ENCODE results near the gene SUPT4H1.

Gene SUPT4H1

DNA sequence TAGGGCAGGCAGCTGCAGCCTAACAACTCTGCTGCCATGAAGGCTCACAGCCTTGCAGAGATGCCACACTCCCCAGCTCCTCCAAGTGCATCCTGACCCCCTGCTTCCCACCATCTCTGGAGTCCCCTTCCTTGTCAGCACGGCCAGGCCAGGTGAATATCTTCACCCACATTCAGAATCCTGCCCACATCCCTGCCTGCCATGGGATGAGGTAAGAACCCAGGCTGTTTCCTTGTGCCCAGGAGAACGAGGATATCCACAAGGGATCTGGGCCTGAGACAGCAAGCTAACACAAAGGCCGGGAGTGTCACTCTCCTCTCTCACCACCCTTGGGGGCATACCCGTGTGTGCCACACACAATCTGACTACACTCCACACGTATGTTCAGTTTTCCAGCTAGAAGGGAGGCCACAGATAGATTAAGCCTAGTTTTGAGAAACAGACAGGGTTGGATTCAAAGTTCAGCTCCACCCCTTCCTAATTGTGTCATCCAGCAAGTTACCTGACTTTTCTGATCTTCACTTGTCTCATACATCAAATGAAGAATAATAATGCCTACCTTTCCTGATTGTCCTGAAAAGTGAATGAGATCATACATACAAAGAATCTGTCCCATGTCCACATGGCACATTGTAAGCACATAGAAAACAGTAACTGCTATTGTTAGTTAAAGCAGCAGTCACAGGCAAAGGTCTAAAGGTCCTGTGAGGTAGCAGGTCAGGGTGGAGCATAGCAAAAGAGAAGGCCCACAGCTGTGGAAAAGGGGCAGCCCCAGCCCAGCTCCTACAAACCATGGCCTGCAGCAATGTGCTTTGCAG, 17.4 kb upstream of the SUPT4H1 start:
- DNase-seq (ENCODE audit: low read depth), result no peak
- H3K4me3 ChIP-seq (replicated peaks; ENCODE audit: low read depth, low read length), result no peak overlapping the region
- TF ChIP-seq CTCF (IDR thresholded peaks at IDR 0.05; ENCODE audit: low read length, missing control alignments), result no peak

DNA sequence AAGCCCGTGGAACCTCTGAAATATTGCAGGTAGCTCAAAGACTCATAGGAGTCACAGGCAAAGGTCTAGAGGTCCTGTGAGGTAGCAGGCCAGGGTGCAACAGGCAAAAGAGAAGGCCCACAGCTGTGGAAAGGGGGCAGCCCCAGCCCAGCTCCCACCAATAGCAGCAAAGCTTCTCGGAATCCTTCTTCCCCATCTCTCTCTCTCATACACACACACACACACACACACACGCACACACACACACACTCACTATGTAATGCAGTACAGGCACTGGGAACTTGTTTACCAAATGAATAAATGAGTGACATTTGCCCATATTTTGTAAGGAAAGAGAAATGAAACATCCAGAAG, 16.8 kb upstream of the SUPT4H1 start:
- DNase-seq (ENCODE audit: low read depth), result no peak
- H3K4me3 ChIP-seq (replicated peaks; ENCODE audit: low read depth, low read length), result no peak overlapping the region
- TF ChIP-seq CTCF (IDR thresholded peaks at IDR 0.05; ENCODE audit: low read length, missing control alignments), result no peak

DNA sequence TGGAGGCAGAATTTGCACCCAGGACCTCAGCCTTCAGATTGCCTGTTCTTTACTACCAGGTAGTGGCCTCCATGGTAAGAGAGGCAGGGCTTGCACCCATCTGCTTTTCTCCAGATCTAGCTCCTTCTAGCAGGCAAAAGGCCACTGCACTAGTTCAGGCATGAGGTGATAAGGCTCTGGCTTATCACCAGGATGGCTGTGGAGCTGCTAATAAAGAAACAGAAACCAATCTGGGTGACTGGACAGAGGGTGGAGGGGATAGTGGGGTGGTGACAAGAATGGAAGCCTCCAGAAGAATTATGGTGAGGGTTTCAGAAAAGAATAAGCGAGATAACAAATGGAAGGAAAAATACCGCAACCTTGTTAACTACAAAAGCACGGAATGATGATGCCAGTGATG, 15.5 kb upstream of the SUPT4H1 start:
- DNase-seq (ENCODE audit: low read depth), result no peak
- no peak for TF ChIP-seq CTCF (IDR thresholded peaks at IDR 0.05; ENCODE audit: low read length, missing control alignments)
- H3K4me3 ChIP-seq (replicated peaks; ENCODE audit: low read depth, low read length), result no peak overlapping the region

DNA sequence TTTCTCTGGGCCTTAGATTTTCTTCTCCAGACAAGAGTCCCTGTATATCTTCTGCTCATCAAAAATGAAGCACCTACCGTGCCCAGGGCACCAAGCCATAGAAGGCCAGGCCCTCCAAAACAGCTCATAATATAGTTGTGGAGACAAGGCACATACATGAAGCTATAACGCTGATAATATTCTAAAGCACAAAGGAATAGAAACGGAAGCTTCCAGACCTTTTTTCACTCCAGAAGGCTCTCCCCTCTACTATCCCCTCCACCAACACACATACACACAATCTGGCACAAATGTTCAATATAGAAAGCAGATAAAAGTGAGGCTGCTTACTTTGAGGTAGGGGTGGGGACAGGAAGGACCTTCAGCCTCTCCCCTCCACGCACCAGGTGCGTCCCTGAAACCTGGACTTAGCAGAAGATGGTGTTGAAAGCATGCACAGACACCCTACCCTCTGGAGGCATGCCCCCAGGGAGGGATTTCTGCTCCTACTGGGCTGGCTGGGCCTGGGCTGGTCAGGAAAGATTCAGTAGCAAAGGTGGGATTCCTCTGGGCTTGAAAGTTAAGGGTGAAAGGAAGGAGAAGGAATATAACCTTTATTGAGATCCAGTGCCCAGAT, 14.1 kb upstream of the SUPT4H1 start:
- DNase-seq (ENCODE audit: low read depth), result no peak
- no peak overlapping the region for H3K4me3 ChIP-seq (replicated peaks; ENCODE audit: low read depth, low read length)
- no peak for TF ChIP-seq CTCF (IDR thresholded peaks at IDR 0.05; ENCODE audit: low read length, missing control alignments)

- no peak for DNase-seq (ENCODE audit: low read depth)
- H3K4me3 ChIP-seq (replicated peaks; ENCODE audit: low read depth, low read length), result no peak overlapping the region
- TF ChIP-seq CTCF (IDR thresholded peaks at IDR 0.05; ENCODE audit: low read length, missing control alignments), result no peak
Measured at GRCh38 chr17:58365185-58365979, 13.4 kb upstream of the SUPT4H1 start.

DNA sequence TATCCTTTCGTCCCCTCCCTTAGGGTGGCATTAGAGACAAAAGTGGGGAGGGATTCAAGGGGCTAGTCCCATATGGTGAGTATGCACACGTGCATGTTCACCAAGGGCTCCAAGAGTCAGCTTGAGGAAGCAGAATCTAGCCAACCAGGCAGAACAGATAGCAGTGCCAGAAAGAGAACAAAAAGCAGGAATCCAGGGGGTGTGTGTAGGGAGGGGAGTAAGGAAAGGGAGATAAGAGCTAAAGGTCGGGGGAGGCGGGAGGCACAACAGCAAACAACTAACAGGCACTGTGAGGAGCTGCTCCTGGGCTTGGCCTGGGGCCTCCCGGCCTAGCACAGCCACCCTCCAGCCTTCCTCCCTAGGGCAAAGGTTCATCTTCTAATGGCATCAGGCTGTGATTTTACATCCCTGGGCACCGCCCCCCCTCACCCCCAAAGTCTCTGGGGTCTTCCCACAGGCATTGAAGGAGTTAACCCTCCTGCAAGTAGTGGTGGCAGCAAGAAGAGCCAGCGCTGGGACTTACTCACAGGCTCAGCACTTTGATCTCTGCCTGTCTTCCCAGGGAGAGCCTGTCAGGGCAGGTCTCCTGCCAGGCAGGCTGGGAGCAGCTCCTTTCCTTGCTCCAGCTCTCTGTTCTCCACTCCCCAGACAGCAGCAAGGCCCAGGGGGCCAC, 12.4 kb upstream of the SUPT4H1 start:
- no peak overlapping the region for H3K4me3 ChIP-seq (replicated peaks; ENCODE audit: low read depth, low read length)
- no peak for DNase-seq (ENCODE audit: low read depth)

More for the DNA sequence above, 12.4 kb upstream of the SUPT4H1 start:
- TF ChIP-seq CTCF (IDR thresholded peaks at IDR 0.05; ENCODE audit: low read length, missing control alignments), result no peak
